Adrenal gland (tissue), 12 donors: Measurements from ENCODE around the gene EFCAB12. TPM values are rescaled to one million over a fixed set of nuclear protein-coding genes. Genes with fewer than 3 reads are reported as not detected.
"Not testable (repeated sequence)": the region's sequence is repeated elsewhere in the genome, so short reads cannot be mapped to it uniquely, and the experiment has no call there.

Source experiments
- DNase-seq, 7 donors: peaks; one replicate each; pipeline ENCODE4 v3.0.0-alpha.2; 2019 to 2020
- H3K27ac ChIP-seq, 5 donors: fragments of 200-600 bp; sonication (generic) in 4 of 5; 1 replicate in 3 of 5; 2 replicates in 2 of 5; pipeline versions ENCODE4 v1.5.1 to v1.8.0; 2016 to 2020; ENCODE audit warnings: mild to moderate bottlenecking in 1 of 5
- H3K27me3 ChIP-seq: fragments of 200-600 bp; 2 replicates; pipeline ENCODE4 v1.8.0; 2021
- H3K36me3 ChIP-seq, 2 donors: fragments of 200-600 bp; replicated peaks in 1 of 2; 1 replicate in 1 of 2; 2 replicates in 1 of 2; pipeline versions ENCODE4 v1.5.1 to v1.8.0; 2018 to 2022
- H3K4me1 ChIP-seq, 2 donors: fragments of 200-600 bp; replicated peaks in 1 of 2; 1 replicate in 1 of 2; 2 replicates in 1 of 2; pipeline versions ENCODE4 v1.5.1 to v1.8.0; 2018 to 2021
- H3K4me3 ChIP-seq, 4 donors: fragments of 200-600 bp; sonication (generic) in 3 of 4; one replicate each; pipeline ENCODE4 v1.5.1; 2016 to 2018
- H3K9me3 ChIP-seq, 3 donors: fragments of 200-600 bp; sonication (generic) in 1 of 3; replicated peaks in 1 of 3; 1 replicate in 2 of 3; 2 replicates in 1 of 3; pipeline versions ENCODE4 v1.5.1 to v1.8.0; 2016 to 2021
- POLR2A ChIP-seq, 2 donors: fragments of 450-650 bp; IDR thresholded peaks; one replicate each; pipeline ENCODE4 v1.6.1; 2017; ENCODE audit warnings: antibody characterized with exemption in 2 of 2, mild to moderate bottlenecking in 2 of 2, moderate library complexity in 1 of 2
- WGBS, 4 donors: extraction: QIAGEN DNeasy Blood & Tissue Kit in 2 of 4; methylation state at CpG; one replicate each; pipeline versions ENCODE4 v1.1.5 to v1.1.7; 2013 to 2017; 5-methylcytosine and 5-hydroxymethylcytosine counted together
- intact Hi-C, 2 donors: fragments of 100-400 bp; cut with DNase I; formaldehyde crosslinking; loops; one replicate each; pipeline versions ENCODE4 v1.14.1 to v1.15.0; 2022 to 2023
- polyA plus RNA-seq, 3 donors: library from polyadenylated mRNA; stranded (reverse); fragments of 200-250 nt in 2 of 3; fragments of 350-450 nt in 1 of 3; fragmentation: Illumina TruSeq in 1 of 3; extraction: RNeasy Lipid Tissue Mini Kit (QIAGEN cat#74804) in 1 of 3; gene quantifications; one replicate each; pipeline ENCODE4 v1.2.3, GENCODE V29; 2013 to 2014
- total RNA-seq, 9 donors: library from RNA; depleted of rRNA in 4 of 9; stranded (reverse); fragments of >200 nt in 4 of 9; fragments of 120-200 nt in 1 of 9; fragmentation: NEBNext Ultra II Directional in 1 of 9; extraction: Animal tissue kit (Norgen Biotek cat#: 25700) in 1 of 9; gene quantifications; one replicate each; pipeline versions ENCODE4 v1.1.0 to v1.2.4, GENCODE V29; 2013 to 2023
- TF ChIP-seq, protein P1 (sequence below), 6 experiments: fragments of 450-650 bp in 4 of 6; fragments of 200-600 bp in 2 of 6; sonication (generic) in 1 of 6; IDR thresholded peaks; 1 replicate in 5 of 6; 2 replicates in 1 of 6; pipeline versions ENCODE4 v1.5.1 to v1.8.0; 2016 to 2021; ENCODE audit warnings: antibody characterized with exemption in 6 of 6, mild to moderate bottlenecking in 2 of 6, moderate library complexity in 1 of 6
- donor health status: healthy with polysubstance abuse.
- donor health status: Bipolar disorder and iron deficiency.
- donor health status: DM: yes; HTN: yes; CAD: no.
- donor health status: DM: no; HTN: no; CAD: no.
- donor health status: DM: no; HTN: no; CAD: no.
- donor health status: DM: yes; HTN: yes; CAD: no.

EFCAB12 gene
- total and polyA plus RNA-seq, 12 donors: 0.17 to 3.9 (median 0.41) TPM; not detected in 1

DNA sequence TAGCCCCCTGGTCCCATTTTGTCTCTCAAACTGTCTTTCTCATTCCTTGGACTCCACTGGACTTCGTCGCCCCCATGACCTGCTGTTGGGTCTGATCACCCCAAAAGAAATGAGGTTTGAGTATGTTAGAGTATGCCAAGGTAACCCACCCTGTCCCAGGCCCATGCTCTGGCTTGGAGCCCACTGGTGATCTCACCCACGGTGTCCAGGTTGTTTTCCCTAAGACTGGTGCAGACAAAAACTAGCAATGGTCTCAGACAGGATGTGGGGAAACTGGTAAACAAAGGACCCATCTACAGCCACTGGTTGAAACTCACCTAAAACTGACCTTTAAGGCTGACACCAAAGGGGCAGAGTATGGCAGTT lies 38.9 kb downstream of the EFCAB12 start:
- TF ChIP-seq, protein P1, sequence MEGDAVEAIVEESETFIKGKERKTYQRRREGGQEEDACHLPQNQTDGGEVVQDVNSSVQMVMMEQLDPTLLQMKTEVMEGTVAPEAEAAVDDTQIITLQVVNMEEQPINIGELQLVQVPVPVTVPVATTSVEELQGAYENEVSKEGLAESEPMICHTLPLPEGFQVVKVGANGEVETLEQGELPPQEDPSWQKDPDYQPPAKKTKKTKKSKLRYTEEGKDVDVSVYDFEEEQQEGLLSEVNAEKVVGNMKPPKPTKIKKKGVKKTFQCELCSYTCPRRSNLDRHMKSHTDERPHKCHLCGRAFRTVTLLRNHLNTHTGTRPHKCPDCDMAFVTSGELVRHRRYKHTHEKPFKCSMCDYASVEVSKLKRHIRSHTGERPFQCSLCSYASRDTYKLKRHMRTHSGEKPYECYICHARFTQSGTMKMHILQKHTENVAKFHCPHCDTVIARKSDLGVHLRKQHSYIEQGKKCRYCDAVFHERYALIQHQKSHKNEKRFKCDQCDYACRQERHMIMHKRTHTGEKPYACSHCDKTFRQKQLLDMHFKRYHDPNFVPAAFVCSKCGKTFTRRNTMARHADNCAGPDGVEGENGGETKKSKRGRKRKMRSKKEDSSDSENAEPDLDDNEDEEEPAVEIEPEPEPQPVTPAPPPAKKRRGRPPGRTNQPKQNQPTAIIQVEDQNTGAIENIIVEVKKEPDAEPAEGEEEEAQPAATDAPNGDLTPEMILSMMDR (IDR thresholded peaks at IDR 0.05): no peak
- TF ChIP-seq POLR2A (IDR thresholded peaks at IDR 0.05): no peak
- no peaks in the 10 kb centered on the region for H3K27me3 ChIP-seq
- H3K27ac ChIP-seq: peak overlapping the region in 3 of 5 donors; percentile 37 to 92 (median 77)
- WGBS, 4 donors: 72 to 83% (median 79%) methylated on average over 3 of the region's 3 CpGs
- peaks cover 0 to 32% of the 10 kb centered on the region in 2 donors for H3K36me3 ChIP-seq
- no peak overlapping the region for H3K4me3 ChIP-seq
- H3K9me3 ChIP-seq: no peaks in the 10 kb centered on the region
- H3K4me1 ChIP-seq: peaks cover 0 to 22% of the 10 kb centered on the region in 2 donors
- DNase-seq: no peak
- intact Hi-C loops: no loop called here

DNA sequence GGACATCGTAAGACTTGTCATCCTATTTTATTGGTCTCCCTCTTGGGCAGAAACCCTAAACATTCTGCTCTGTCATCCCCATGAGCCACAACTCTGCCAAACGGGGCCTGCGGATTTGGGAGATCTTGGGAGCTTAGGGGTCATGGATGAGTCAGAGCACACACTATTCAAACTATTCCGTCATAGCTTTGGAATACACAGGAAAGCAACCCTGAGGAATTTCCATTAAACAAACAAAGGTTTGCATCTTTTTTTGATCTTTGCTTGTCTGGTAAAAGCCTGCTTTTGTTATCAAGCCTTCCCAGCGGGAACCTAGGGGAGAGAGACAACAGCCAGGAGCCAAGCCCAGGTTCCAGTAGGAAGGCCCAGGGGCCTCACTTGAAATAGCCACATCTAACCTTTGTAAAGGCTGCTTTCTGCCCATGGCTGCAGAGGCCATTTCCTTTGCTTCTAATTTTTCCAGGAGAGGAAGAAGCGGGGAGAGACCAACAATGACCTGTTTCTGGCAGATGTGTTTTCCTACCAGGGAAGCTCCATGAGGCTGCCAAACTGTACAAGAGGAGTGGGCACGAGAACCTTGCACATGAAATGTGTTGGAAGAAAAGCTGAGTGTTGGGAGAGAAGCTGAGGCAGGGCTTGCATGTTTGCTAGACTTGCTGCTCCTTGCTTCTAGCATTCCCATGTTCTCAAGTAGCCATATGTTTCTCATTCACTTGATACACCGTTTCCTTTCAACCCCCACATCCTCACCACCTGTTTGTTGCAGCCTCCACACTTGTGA lies 39.5 kb downstream of the EFCAB12 start:
- intact Hi-C loops: not testable (repeated sequence)
- Histone ChIP-seq H3K27ac (peak overlapping the region; percentile 37 to 92 (median 66)), H3K36me3 (peaks cover 0 to 32% of the 10 kb centered on the region in 2 donors)

DNA sequence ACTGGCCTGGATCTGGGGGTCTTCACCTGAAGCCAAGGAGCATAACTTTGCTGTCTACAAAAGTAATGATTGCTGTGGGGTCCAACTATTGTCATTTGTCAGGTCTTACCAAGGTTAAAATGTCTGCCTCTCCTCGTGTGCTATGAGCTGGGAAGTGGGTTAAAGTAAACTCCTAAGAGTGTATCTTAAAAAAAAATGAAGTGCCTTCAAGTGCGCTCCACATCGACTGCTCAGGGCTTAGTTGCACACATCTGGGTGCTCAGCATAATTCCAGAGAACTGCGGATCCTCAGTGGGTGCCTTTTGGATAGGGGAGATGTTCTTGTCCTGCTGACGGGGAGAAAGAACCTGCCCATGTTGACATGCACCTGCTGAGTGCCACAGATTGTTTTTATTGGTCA lies 40.9 kb downstream of the EFCAB12 start:
- 92 to 96% (median 92%) methylated on average over 5 of the region's 5 CpGs for WGBS, 4 donors
- no peaks in the 10 kb centered on the region for H3K9me3 ChIP-seq
- H3K4me1 ChIP-seq: peaks cover 0 to 15% of the 10 kb centered on the region in 2 donors
- DNase-seq: no peak
- intact Hi-C loops: no loop called here
- H3K36me3 ChIP-seq: peaks cover 0 to 24% of the 10 kb centered on the region in 2 donors
- no peak for TF ChIP-seq POLR2A (IDR thresholded peaks at IDR 0.05)
- TF ChIP-seq, protein P1 (IDR thresholded peaks at IDR 0.05): no peak
- H3K27me3 ChIP-seq: no peaks in the 10 kb centered on the region
- no peak overlapping the region for H3K4me3 ChIP-seq
- H3K27ac ChIP-seq: peak overlapping the region in 2 of 5 donors; percentile 27 to 77

More for the DNA sequence above, 39.5 kb downstream of the EFCAB12 start:
- H3K9me3 ChIP-seq, DNase-seq, H3K4me3 ChIP-seq, H3K27me3 ChIP-seq: not testable (repeated sequence)
- WGBS, 4 donors: 53 to 62% (median 55%) methylated on average over 7 to 8 of the region's 8 CpGs
- peaks cover 0 to 22% of the 10 kb centered on the region in 2 donors for H3K4me1 ChIP-seq

DNA sequence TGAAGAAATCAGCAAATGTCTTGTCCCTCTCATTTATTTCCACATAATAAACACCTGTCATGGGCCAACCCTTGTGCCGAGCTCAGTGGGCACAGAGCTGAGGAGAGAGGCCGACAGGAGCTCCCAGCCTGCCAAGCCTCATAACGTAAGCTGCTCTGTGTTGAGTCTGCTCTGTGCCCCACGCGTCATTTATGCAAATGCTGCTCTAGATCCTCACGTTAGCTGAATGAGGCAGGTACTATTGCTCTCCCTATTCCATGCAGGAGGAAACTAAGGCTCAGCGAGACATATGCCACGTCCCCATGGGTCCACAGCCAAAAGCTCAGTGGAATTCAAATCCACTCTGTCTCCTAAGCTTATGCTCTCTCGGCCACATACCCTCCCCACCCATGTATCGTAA lies 41.5 kb downstream of the EFCAB12 start:
- Histone ChIP-seq H3K27me3 (no peaks in the 10 kb centered on the region), H3K27ac (peak overlapping the region in 1 of 5 donors; percentile 27), H3K9me3 (no peaks in the 10 kb centered on the region), H3K36me3 (peaks cover 0 to 21% of the 10 kb centered on the region in 2 donors), H3K4me3 (no peak overlapping the region), H3K4me1 (peaks cover 0 to 15% of the 10 kb centered on the region in 2 donors)
- intact Hi-C loops: no loop called here
- DNase-seq: no peak
- 93 to 100% (median 96%) methylated on average over 10 of the region's 10 CpGs for WGBS, 4 donors
- TF ChIP-seq, protein P1 (IDR thresholded peaks at IDR 0.05): no peak
- TF ChIP-seq POLR2A (IDR thresholded peaks at IDR 0.05): no peak

DNA sequence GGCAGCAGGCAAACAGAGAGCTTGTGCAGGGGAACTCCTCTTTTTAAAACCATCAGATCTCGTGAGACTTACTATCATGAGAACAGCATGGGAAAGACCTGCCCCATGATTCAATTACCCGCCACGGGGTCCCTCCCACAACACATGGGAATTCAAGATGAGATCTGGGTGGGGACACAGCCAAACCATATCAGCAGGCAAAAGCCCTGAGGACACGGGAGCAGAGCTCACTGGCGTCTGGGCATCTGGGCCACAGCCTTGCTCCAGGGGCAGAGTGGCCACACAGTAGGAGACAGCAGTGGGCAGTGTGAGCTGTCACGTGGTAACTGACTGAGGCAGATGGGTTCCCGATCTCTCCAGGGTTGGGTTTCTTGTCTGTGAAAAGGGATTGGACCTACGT lies 42.9 kb downstream of the EFCAB12 start:
- H3K4me1 ChIP-seq: peaks cover 0 to 15% of the 10 kb centered on the region in 2 donors
- H3K36me3 ChIP-seq: peaks cover 0 to 12% of the 10 kb centered on the region in 2 donors
- DNase-seq, H3K4me3 ChIP-seq, intact Hi-C loops, H3K27me3 ChIP-seq, H3K9me3 ChIP-seq, H3K27ac ChIP-seq: not testable (repeated sequence)
- WGBS, 4 donors: 61 to 92% (median 86%) methylated on average over 2 to 8 of the region's 8 CpGs
